ENCODE measurements around the gene FCRL5.
A peak's percentile ranks its signal among the peaks of the same experiment; 100 is the strongest.

Gene FCRL5

DNA sequence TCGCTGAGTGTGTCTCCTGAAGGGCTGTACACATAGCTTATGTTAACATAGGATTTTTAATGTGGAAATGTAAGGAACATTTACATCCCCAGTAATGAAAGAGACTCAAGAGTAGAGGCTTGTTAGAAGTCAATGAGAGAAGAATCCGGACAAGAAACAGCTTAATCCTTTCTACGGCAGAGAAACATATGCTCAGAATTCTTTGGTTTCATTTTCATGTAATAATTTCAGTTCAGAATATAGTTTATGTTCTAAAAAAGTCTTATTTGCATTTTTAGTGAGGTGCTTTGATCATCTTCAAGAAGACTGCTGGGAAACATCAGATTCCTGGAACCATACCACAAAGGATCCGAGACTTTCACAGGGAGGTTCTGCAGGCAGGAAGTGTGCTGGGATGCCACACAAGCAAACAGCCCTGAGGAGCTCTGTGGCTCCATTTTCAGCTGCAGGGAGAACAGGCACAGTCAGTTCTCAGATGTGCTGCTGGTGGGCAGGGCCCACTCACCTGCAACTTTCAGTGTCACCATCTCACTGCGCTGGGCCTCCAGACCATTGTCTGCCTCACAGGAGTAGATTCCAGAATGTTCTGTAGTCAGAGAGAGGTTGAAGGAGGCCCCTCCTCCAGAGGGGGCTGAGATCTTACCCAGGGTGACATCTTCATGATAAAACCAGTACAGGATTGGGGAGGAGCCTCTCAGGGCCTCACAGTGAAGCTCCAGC lies 28.4 kb downstream of the FCRL5 start:
- DNase-seq = no peak

DNA sequence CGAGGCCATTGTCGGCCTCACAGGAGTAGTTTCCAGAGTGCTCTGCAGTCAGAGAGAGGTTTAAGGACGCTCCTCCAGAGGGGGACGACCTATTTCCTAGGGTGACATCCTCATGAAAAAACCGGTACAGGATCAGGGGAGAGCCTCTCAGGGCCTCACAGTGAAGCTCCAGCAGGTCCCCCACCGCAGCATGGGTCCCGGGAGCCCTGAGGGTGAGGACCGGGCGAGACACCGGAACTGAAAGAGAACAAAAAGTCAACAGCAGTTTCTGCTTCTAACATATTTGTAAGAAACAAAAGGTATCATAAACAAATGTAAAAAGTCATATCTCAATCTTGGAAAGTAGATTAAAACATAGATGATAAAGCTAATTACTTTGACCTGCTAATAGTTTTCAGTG lies 31.3 kb downstream of the FCRL5 start:
- DNase-seq = no peak

DNA sequence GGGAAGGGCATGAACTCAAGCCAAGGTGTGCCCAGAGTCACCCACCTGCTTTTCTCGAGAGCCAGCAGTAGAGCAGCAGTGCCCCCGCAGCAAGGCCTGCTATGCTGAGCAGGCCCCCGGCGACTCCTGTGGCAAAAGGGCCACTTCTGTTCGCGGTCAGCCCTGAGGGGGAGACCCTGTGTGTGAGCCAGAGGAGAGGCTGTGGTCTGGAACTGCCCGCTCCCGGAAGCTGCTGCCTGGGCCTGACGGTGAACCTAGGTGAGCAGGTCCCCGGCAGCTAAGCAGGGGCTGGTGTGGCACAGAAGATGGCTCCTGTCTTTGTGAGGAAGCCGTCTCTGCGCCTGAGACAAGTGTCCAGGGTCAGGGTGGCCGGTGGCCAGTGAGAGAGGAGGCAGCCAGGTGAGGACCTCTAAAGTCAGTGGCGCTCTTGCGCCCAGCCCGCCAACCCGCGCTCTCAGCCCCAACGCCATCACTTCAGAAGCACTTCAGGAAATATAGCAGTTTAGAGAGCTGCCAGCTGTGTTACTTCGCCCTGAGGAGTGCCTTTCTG lies 31.9 kb downstream of the FCRL5 start:
- no peak for DNase-seq

DNA sequence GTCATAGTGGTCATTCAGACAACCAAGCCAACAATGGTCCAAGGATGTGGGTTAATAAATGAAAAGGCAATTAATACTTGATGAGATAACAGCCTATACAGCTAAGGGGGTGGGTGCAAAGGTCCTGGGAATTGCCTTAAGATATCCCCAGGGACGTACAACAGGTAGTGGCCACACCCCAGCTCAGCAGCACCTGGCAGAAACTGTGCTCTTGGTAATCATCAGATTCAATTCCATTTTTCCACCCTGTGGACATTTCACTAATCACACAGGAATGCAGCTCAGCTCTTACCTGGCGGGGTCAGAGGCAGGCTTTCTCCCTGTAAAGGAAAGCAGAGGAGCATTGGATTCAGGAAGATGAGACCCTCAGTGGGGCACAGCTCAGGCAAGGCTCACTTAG lies 32.9 kb downstream of the FCRL5 start:
- no peak for DNase-seq

DNA sequence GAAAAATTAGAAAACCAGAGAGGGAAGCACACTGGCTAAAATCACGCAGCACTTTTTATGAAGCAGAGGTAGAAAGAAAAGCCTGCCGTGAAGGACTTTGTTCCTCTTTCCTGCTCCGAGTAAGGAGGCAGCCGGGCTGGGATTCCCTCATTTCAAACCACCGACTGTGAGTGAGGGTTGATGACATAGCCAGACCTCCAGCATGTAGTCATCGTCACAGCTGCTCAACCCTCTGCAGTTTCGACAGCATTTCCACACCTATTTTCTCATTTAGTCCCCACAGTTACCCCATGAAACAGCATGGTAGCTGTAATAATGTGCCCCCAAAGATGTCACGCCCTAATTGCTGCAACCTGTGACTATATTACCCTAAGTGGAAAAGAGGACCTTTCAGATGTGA lies 35.3 kb downstream of the FCRL5 start:
- no peak for DNase-seq

DNA sequence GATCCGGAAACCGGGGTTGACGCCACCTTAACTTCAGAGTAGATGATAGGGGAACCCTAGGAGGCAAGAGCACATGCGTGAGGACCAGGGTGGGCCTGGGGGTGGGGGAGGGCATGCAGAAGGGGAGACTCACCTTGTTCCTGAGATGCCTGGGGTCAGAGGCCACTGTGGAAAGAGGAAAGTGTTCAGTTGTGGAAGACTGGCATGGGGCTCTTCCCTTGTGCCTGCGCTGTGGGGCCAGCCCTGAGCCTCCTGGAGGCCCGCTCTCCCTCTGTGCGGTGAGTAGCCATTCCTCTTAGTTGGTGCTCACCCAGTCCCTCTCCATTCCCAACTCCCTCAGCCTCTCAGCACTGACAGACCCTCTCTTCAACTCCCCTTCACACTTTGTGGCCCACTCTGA lies 36.6 kb downstream of the FCRL5 start:
- no peak for DNase-seq

DNA sequence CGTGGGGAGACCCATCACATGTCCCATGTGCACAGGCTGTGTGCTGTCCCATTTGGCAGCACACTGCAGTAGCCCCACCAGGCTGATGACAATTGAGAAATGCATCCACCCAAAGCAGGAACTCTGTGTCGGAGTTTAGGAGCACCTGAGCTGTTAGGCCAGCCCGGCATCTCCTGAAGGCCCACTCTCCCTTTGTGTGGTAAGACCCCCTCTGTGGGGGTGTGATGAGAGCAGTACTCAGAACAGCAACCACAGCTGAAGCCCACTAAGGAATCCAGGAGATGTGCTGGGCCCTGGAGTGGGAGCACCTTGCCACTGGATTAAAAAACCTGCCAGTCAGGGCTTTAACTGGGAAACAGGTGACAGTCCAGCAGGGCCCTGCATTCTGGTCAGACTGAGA lies 37.2 kb downstream of the FCRL5 start:
- DNase-seq = no peak

DNA sequence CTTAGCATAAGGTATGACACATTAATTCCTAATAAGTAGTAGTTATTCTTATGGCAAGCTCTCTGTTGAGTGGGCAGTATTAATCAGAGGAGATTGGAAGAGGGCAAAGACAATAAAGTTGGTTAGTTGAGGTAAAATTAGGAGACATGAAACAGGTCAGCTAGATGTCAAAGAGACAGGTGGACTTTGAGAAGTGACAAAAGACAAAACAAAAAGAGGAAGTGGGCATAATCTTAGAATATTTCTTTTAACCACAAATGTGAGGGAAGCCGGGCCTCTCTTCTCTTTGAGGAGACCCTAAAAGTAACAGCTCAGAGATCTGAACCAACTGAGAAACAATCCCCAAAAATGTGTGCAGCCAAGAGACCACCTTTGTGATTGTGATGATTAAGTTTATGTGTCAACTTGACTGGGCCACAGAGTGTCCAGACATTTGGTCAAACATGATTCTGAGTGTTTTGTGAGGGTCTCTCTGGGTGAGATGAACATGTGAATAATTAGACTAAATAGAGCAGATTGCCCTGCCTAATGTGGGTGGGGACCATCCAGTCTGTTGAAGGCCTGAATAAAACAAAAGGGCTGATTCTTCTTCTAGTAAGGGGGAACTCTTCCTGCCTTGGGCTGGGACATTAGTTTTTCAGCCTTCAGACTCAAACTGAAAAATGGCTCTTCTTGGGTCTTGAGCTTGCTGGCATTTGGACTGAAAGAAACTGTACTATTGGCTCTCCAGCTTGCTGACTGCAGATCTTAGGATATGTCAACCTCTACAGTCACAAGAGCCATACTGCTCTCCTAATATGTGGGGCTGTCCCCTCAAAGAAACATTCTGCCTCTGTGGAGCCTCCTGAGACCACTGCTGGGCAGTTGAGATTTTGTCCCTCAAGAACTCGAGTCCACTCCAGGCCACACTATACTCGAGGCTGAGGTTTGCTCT lies 40.0 kb downstream of the FCRL5 start:
- DNase-seq = no peak

DNA sequence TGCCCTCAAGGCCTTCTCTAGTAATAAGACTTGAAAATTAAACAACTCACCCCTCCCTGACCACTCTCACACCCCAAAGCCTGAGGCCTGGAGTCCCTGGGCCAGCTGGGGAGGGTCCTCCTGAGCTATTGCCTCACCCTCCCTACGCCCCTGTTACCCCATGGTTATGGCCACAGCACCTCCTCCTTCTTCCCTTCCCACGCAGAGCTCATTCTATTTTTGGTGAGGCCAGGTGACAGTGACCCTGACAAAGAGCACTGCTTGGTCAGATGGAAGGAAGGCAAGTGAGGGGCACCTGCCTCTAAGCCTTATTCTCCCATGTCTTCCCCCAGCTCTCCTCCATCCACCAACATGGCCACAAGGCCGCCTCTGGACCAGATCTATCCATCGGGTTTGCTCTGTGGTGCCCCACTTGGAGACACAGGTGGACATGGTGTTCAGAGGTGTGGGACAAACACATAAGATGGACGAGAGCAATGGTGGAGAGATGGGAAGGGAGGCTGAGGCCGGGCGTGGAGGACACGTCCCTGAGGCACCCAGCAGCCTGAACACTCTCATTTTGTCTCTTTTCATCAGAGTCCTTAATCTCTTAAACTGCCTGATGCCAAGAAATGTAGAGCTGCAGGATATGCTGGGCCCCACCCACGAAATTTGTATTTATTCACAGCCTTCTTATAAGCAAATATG lies 42.6 kb downstream of the FCRL5 start:
- no peak for DNase-seq

DNA sequence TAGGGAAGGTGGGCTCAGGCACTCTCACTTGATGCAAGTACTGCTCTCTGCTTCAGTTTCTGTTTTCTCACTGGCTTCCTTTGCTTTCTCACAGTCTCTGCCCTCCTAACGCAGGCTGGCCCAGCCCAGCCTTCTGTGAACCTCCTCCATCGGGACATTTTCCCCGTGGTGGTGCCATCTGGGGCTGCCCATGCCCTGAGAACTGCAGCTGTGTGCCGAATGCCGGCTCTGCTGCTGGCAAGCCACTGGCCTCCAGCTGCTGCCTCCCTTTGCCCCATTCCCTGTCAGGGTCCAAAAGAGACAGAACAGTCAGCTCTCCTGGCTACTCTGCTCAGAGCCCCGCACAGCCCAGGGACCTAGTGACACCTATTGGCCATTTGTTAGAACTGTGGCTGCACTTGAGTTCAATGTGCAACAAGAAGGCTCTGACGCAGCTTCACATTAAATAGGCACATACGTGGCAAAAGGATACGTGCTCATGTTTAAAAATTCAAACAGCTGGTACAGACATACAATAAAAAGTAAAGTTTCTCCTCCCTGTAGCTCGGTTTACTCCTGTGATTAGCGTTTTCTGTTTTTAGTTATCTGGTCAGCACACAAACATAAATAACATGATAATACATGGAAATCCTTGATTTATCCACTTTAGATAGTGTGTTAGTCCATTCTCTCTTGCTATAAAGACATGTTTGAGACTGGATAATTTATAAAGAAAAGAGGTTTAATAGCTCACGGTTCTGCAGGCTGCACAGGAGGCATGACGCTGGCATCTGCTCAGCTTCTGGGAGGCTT lies 46.6 kb downstream of the FCRL5 start:
- DNase-seq = peak; percentile 63

DNA sequence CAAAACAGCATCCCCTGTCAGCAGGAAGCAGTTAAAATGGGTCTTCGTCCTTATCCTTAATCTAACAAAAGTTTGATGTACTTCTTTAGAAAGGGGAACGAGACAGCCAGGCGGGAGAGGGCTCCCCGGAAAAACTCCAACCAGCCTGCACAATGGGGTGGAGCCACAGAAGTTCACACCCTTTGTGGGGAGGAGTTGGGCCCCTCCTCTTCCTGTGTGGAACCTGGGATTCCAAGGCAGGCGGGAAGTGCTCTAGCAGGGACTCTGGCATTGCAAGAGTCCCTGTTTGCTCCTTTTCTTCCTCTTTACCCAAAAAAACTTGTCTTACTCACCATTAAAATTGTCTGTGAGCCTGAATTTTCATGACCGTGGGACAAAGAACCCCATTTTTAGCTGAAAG lies 47.7 kb downstream of the FCRL5 start:
- DNase-seq = no peak

DNA sequence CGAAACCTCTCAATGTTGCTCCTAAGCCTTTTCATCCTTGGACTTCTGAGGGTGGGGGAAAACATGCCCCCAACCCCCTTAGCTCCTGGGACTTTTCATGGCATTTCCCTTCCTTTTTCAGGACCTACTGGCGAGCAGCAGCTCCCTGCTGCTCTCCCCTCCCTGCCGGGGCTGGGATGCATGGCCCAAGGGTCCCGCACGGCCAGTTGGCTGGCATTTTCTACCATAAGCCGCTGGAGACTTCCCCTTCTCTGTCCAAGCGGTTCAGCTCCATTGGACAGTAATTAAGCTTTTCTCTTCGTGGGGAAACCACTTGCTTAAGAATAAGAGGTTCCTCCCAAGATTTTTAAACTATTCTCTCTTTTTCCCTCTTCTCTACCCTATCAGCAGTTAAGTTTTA lies 52.8 kb downstream of the FCRL5 start:
- no peak for DNase-seq

DNA sequence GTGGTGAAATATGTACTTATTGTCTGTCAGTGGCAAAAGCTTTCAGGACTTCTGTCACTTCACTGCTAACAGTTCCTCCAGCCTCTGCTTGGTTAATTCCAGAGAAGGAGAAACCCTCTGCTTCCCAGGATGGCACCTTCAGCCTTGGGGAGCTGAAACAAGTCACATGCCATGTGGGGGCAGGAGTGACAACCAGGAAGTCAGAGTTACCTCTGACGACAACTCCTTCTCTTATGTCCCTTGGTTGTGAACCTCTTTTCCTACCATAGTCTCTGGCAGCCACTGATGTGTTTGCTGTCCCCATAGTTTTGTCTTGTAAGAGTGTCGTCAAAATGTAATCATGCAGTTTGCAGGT lies 53.6 kb downstream of the FCRL5 start:
- DNase-seq = no peak

DNA sequence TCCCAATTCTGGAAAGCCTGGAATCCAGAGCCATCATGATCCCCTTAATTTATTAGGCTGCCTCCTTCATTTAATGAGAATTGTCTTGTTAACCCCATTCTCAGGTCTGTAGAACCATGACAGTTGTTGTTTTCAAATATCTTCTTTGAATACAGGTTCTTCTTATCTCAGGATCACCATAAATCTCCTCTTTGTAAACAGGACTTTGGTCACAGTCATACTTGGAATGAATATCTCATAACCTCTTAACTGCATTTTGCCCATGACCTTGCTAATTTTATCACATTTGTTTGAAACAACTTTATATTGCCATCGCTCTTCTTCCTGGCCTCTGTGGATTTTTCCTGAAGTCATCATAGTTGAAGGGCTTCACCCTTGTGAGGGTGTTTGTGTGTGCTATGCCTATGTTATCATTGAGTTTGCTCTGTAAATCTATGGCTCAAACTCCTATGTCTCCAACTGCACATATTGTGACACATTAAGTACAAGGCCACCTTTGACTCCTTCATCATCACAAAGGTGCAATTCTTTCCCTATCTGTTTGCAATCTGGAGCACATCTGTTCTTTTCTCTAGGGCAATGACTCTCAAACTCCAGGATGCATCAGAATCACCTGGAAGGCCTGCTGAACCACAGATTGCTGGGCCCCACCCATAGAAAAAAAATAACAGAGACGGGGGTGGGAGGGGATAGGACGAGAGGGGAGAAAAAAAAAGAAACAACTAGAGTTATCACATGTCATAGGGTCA lies 54.2 kb downstream of the FCRL5 start:
- DNase-seq = no peak

DNA sequence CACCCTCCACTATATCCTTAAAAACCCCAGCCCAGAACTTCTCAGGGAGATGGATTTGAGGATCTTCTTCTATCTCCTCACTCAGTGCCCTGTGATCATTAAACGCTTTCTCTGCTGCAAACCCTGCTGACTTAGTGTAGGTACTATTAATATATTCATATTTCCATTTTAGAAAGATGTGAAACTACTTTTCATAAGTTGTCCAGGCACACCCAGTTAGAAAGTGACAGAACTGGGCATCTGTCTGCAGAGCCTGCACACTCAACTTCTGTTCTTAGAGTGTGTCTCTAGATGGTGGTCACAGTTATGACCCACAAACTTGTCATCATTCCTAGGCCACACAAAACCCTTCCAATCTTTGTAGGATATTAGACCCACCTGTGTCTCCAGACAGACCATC lies 55.0 kb downstream of the FCRL5 start:
- no peak for DNase-seq

DNA sequence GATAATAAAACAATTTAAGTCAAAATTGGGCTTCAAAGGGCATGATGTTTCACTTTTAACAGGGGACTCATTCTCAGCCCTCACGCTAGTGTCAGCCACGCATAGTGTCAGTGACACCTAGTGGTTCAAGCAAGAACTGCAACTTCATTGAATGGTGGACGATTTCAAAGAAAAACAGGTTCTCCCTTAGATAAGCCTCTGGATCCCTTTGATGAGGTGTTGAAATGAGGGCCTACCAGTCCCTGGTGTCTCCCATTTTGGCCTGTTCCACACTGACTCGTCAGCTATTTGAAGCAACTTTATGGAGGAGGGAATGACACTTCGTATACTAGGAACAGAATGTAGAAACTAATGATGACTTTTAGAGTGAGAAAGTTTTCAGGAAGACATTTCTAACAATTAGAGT lies 56.2 kb downstream of the FCRL5 start:
- DNase-seq = peak; percentile 44

DNA sequence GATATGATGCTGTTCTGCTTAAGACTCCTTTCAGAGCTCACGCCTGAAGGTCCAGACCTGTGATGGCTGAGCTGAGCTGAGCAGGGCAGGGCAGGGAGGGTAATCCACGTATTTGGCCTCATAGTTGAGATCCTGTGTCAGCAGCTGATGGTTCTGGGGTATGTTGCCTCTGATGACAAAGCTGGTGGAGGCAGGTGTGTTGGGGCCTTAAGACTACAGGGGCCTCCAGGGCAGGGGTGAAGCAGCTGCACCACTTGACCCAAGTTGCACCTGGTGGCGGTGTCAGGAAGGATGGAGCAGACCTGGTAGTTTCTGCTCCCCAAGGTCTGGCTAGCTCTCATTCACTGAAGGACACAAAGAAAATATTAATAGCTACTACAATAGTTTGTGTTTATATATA lies 57.0 kb downstream of the FCRL5 start:
- DNase-seq = no peak

DNA sequence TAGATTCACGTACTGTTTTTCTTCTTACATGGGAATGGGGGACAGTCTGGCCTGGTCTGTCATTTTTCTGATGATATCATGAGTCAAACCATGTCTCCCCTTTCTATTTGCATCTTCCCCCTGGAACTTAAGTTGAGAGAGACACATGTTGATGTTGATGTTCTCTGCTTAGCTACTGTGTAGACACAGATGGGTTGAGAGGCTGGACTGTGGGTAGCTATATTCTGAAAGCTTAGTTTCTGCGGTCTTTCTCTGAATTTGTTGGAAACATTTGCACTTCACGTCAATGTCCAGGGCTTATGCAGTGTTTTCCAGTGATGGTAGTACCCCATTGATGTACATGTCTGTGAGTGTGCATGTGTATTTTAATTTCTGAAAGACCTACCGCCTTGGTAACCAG lies 58.2 kb downstream of the FCRL5 start:
- DNase-seq = no peak

DNA sequence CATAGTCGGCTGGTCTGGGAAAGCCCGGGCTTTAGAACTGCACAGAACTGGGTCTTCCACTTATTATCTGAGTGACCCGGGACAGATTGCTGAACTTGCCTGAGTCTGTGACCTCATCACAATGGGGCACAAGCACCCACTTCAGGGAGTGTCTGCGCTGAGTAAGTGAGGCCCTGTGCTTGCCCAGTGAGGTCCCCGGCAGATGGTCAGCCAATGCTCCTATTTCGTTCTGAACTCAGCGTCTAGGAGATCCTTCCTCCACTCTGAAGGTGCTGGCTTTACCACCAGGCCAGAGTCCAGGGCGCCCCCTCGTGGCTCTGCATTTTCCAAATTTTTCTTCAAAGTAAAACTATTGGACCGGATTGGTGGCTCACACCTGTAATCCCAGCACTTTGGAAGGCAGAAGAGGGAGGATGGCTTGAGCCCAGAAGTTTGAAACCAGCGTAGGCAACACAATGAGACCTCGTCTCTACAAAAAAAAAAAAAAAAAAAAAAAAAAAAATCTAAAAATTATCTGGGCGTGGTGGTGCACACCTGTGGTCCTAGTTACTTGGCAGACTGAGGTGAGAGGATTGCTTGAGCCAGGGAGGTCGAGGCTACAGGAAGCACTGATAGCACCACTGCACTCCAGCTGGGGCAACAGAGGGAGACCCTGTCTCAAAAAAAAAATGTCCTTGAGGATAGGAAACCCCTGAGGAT lies 61.7 kb downstream of the FCRL5 start:
- peak; percentile 62 for DNase-seq

DNA sequence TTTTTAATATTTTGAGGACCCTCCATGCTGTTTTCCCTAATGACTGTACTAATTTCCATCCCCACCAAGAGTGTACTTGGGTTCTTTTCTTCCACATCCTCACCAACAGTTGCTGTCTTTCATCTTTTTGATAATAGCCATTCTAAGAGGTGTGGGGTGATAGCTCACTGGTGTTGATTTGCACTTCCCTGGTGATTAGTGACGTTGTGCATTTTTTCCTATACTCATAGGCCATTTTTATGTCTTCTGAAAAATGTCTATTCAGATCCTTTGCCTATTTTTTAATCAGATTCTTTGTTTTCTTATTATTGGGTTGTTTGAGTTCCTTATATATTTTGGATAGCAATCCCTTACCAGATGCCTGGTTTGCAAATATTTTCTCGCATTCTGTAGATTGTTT lies 64.2 kb downstream of the FCRL5 start:
- no peak for DNase-seq

DNA sequence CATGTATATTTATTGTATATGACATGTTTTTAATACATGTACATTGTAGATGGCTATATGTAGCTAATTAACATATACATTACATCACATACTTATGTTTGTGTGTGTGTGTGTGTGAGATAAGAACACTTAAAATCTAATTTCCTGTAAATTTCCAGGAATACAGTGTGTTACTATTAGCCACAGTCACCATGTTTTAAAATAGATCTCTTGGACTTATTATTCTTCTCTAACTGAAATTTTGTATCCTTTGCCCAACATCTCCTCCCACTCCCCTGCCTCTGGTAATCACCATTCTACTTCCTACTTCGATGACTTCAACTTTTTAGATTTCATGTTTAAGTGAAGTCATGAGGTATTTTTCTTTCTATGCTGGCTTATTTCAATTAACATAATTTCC lies 64.8 kb downstream of the FCRL5 start:
- DNase-seq = no peak
